HG02870 (cell line): ENCODE measurements around the gene PTTG1IP.

Experiments
- ATAC-seq: cut with Tn5 transposase; IDR thresholded peaks from one replicate; pipeline ENCODE4 v1.9.1; 2021; ENCODE audit warnings: mild to moderate bottlenecking, moderate library complexity; ENCODE audit not compliant: unreplicated experiment

The PTTG1IP gene

GRCh38 chr21:44898011-44898488 lies 24.6 kb upstream of the PTTG1IP start:
- ATAC-seq, result no peak

DNA sequence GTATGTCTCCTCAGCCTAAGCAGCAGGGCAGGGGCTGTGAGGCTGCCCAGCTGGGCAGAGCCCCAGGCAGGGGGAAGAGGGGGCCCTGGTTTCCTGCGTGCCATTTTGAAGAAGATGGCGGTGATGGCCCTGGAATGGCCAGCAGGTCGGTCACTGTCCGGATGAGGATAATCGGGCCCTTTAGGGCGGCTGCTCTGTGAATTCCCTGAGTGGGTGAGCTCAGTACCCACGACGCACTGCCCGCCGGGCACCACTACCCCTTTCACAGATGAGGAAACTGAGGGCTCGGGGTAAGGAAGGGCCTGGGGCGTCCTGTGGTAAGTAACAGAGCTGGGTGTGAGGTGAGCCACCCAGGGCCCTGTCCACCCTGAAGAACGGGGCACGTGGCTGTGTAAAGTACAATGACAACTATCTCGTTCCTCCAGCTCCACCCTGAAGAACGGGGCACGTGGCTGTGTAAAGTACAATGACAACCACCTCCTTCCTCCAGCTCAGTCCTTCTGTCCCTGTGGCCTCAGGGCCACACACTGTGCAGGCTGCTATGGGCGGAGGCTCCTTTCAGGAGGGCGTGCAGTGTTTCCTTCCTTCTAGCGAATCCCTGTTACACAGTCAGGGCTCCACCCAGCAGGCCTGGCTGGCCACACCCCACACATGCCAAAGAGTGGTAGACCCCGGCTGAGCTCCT lies 24.0 kb upstream of the PTTG1IP start:
- no peak for ATAC-seq

DNA sequence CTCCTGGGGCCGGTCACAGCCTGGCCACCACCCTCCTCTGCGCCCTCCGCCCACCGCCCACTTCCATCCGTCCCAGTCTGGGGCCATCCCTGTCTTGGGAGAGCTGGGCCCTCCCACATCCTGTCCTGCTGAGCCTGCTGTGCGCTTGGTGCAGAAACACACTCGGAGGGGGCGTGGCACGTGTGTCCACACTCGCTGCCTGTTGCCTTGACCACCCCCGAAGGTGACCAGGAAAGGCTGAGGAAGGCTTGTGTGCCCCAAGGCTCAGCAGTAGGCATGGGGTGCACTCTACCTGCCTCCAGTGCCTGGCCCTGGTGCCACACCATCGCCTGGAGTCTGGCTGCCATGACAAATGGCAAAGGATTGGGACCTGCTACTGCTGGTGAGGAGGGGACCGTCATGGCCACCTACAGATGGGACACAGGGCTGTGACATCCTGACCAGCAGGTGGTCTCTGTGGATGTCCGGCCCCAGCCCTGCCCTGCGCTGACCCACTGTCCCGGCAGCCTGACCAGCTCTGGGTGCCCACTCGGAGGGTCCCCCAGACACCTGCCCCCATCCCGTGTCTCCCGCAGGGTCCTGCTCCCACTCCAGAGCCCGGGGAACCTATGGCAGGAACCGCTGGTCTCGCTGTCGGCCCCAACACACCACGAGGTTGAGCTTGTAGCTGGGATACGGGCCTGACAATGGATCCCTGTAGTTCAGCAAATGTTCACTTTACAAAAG lies 23.2 kb upstream of the PTTG1IP start:
- no peak for ATAC-seq

DNA sequence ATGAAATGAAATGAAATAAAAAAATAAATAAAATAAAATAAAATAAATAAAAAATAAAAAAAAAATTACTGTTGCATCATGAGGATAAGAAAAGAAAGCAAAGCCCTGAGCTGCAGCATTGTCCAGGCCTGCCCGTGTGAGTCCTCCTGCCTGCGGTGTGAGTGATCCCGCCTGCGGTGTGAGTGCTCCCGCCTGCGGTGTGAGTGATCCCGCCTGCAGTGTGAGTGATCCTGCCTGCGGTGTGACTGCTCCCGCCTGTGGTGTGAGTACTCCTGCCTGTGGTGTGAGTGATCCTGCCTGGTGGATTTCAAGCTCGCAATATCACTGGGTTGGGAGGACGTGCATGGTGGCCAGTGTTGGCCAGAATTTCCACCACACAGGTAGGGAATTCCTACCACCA lies 22.4 kb upstream of the PTTG1IP start:
- no peak for ATAC-seq

DNA sequence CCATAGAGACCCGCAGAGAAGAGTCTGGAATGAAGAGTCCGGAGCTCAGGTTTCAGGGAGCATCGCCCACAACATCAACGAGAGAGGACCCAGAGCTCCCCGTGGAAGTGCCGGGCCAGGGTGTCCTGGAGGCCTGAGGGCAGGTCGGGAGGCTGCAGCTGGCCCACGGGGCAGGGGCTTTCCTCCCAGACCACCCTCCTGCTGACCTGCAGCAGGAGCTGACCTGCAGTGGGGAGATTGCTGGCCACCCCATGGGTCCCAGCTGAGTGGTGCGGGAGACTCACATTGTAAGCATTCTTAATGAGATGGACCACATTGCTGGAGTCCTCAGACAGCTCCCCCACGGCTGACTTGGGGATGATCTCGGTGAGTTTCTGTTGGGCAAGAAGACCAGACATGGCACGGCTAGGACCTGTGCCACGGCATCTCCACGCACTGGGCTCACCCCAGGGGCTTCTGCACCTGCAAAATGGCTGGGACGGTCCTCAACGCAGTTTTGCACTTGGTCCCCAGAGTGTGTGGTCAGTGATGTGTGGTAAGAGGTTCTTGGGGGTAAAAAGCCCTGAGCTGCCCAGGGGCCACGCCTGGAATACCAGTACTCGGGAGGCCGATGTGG lies 21.3 kb upstream of the PTTG1IP start:
- ATAC-seq, result no peak

DNA sequence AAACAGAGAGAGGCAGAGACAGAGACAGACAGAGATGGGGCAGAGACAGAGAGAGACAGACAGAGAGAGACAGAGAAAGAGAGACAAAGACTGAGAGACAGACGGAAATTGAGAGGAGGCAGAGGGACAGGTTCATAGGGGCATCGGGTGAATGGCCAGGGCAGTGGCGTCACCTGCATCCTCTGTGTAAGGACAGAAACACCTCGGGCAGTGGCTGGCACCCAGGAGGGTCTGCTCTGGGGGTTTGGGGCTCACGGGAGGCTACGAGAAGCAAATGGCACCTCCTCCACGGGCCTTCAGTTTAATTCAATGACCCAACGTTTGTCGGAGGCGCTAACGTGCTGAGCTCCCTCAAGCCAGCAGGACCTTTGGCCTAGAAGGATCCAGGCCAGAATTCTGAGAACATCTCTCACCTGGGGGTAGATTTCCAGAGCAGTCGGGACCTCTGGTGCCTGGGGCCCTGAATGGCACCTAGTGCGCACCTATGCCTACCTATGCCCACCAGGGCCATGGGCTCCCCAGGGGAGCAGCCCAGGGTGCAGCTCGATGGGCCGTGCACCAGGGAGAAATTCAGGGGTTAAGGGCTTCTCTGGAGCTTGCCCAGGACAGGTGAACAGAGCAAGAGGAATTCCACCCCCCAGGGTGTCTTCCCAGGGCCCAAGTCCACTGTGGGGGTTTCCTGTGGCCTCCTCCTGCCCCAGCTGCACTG lies 20.6 kb upstream of the PTTG1IP start:
- no peak for ATAC-seq

GRCh38 chr21:44893278-44893556 lies 19.7 kb upstream of the PTTG1IP start:
- ATAC-seq, result no peak

DNA sequence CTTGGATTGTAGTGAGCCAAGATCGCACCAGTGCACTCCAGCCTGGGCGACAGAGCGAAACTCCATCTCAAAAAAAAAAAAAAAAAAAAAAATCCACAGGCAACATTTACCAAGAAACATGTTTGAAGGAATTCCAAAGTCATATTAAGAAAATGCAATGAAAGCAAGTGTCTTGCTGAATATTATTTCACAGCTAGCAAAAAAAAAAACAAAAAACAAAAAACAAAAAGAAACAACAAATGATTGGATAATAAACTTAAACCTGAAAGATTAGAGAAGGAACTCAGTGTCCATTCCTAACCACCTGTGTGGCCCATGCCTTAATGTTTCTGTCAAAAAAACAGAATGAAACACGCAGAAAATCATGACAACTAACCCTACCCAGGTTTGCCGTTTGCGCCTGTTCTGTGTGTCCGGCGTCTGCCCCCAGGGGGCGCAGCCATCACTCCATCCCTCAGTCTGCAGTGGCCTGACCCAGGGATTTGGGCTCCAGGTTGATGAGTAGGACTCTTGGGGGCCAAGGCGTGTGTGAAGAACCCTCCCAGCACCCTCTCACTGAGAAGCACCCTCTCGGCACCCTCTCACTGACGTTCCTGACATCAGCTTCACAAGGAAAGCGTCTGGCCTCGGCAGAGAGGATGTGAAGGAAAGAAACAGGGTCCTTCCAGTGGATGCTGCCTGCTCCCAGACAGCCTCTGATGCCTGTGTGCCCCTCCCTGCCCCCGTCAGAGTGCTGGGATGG lies 19.2 kb upstream of the PTTG1IP start:
- no peak for ATAC-seq

- ATAC-seq, result no peak
Measured at GRCh38 chr21:44892095-44892494, 18.6 kb upstream of the PTTG1IP start.

- ATAC-seq, result no peak
Measured at GRCh38 chr21:44891631-44892031, 18.1 kb upstream of the PTTG1IP start.

- ATAC-seq, result no peak
Measured at GRCh38 chr21:44890961-44891541, 17.6 kb upstream of the PTTG1IP start.

GRCh38 chr21:44890338-44890931 lies 16.9 kb upstream of the PTTG1IP start:
- no peak for ATAC-seq

GRCh38 chr21:44889625-44890337 lies 16.3 kb upstream of the PTTG1IP start:
- no peak for ATAC-seq

DNA sequence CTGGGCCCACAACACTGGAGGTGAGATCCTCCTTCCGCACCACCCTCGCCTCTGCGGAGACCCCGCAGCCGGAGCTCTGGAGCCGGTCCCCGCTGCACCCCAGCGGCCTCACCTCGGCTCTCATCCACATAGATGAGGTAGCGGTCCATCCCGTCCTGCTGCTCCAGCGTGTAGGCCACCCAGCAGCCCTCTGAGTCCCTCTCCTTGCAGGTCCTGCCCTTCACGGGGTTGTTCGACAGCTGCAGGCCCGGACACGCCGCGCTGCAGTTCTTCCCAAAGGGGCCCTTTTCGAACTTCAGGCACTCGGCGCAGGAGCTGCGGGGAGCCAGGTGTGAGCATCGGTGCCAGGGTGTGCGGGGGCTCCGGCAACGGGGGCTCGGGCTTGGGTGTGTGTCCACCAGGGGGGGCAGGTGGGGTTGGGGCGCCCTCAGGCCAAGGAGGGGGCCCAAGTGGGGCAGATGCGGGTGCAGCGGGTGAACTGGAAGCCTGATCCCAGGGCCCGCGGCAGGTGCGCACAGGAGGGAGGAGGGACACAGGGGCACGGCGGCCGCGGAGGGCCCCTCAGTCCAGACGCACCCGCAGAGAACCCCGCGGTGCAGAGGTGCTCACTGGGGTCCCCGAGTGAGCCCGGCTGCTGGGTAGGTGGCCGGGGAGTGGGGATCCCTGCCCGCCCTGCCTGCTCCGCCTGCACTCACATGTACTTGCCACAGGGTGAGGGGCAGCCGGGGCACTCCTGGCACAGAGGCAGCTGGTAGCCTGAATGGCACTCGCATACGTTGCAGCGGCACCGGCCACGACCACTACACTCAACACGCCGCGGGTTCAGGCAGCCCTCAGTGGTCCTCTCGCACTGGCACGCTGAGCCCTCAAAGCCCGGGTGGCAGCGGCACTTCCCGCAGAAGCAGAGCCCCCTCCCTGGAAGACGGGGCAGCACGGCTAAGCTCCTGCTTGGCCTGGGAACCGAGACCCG lies 15.4 kb upstream of the PTTG1IP start:
- no peak for ATAC-seq

GRCh38 chr21:44887807-44888580 lies 14.5 kb upstream of the PTTG1IP start:
- no peak for ATAC-seq

- ATAC-seq, result no peak
Measured at GRCh38 chr21:44887126-44887806, 13.8 kb upstream of the PTTG1IP start.
